ENCODE data around the gene CD163.

The CD163 gene

GRCh38 chr12:7486512-7486911 is 17.1 kb downstream of the CD163 start:
- no peak overlapping the region for H3K4me3 ChIP-seq (ENCODE audit: low read depth, low read length)
- no peak for DNase-seq (ENCODE audit: low read depth)
- TF ChIP-seq CTCF (IDR thresholded peaks at IDR 0.05; ENCODE audit: control insufficient read depth, extremely low read depth, insufficient read depth): no peak

- no peak for DNase-seq (ENCODE audit: low read depth)
- H3K4me3 ChIP-seq (ENCODE audit: low read depth, low read length): no peak overlapping the region
- TF ChIP-seq CTCF (IDR thresholded peaks at IDR 0.05; ENCODE audit: control insufficient read depth, extremely low read depth, insufficient read depth): no peak
Measured at GRCh38 chr12:7485095-7485494, 18.5 kb downstream of the CD163 start.

GRCh38 chr12:7483343-7483742 is 20.2 kb downstream of the CD163 start:
- TF ChIP-seq CTCF (IDR thresholded peaks at IDR 0.05; ENCODE audit: control insufficient read depth, extremely low read depth, insufficient read depth): no peak
- DNase-seq (ENCODE audit: low read depth): no peak

GRCh38 chr12:7479771-7480170 is 23.8 kb downstream of the CD163 start:
- no peak for TF ChIP-seq CTCF (IDR thresholded peaks at IDR 0.05; ENCODE audit: control insufficient read depth, extremely low read depth, insufficient read depth)
- no peak for DNase-seq (ENCODE audit: low read depth)
- H3K4me3 ChIP-seq (ENCODE audit: low read depth, low read length): no peak overlapping the region

More at GRCh38 chr12:7483343-7483742, 20.2 kb downstream of the CD163 start:
- no peak overlapping the region for H3K4me3 ChIP-seq (ENCODE audit: low read depth, low read length)

GRCh38 chr12:7472060-7472459 is 31.5 kb downstream of the CD163 start:
- TF ChIP-seq CTCF (IDR thresholded peaks at IDR 0.05; ENCODE audit: control insufficient read depth, extremely low read depth, insufficient read depth): no peak
- no peak for DNase-seq (ENCODE audit: low read depth)
- H3K4me3 ChIP-seq (ENCODE audit: low read depth, low read length): no peak overlapping the region

- H3K4me3 ChIP-seq (ENCODE audit: low read depth, low read length): no peak overlapping the region
- peak; percentile 36 for DNase-seq (ENCODE audit: low read depth)
- peak; percentile 87 for TF ChIP-seq CTCF (IDR thresholded peaks at IDR 0.05; ENCODE audit: control insufficient read depth, extremely low read depth, insufficient read depth)
Measured at GRCh38 chr12:7460375-7461259, 43.0 kb downstream of the CD163 start.

GRCh38 chr12:7459973-7460372 is 43.6 kb downstream of the CD163 start:
- DNase-seq (ENCODE audit: low read depth): no peak
- no peak for TF ChIP-seq CTCF (IDR thresholded peaks at IDR 0.05; ENCODE audit: control insufficient read depth, extremely low read depth, insufficient read depth)
- H3K4me3 ChIP-seq (ENCODE audit: low read depth, low read length): no peak overlapping the region

Measured in LNCaP clone FGC (cell line).